Measurements from ENCODE around the gene WFDC8.

Gene WFDC8

DNA sequence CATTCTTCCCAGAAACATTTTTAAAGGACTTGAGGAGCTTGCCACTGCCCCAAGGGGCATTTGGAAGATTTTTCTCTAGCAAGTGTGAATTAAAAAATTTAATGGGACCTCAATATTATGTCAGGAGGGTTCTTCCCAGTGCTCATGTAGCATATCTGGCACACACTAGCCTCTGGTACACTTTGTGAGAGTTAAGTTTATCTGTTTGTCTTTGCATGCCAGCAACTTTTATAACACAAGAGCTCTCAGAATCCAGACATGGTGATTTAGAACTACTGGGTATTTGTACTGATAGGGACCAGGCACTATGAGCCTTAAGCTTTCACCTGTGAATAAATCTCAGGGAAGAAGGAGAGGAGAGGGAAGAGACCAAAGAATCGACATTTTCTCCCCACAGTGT, 76.5 kb downstream of the WFDC8 start:
- ChIA-PET POLR2A (no interaction called here), CTCF (interaction anchor here (1.8 kb wide), 1 partner anchor 22 kb away, joined by 4 read pairs; no protein-coding TSS in a partner anchor)
- DNase-seq, result no peak
- Histone ChIP-seq H3K27ac (ENCODE audit: insufficient read depth in 1 of 2, low read depth in 1 of 2, low read length in 2 of 2, poor library complexity in 1 of 2, severe bottlenecking in 2 of 2) (no peak overlapping the region), H3K36me3 (ENCODE audit: control insufficient read depth in 4 of 4, insufficient read depth in 4 of 4, low read length in 3 of 4) (no peaks in the 10 kb centered on the region), H3K4me1 (ENCODE audit: control extremely low read depth in 1 of 4, control insufficient read depth in 4 of 4, insufficient read depth in 4 of 4, low read length in 3 of 4) (no peaks in the 10 kb centered on the region), H3K9me3 (ENCODE audit: control extremely low read depth in 1 of 5, control insufficient read depth in 4 of 5, insufficient read depth in 2 of 5, low read depth in 1 of 5, low read length in 4 of 5) (no peaks in the 10 kb centered on the region), H3K4me3 (ENCODE audit: control insufficient read depth in 1 of 7, extremely low read depth in 1 of 7, insufficient read depth in 4 of 7, low read depth in 2 of 7, low read length in 6 of 7) (no peak overlapping the region), H3K27me3 (replicated peaks in 2 of 5; ENCODE audit: control insufficient read depth in 4 of 5, insufficient read depth in 5 of 5, low read length in 4 of 5) (peaks cover 6 to 32% (median 7%) of the 10 kb centered on the region in 5 experiments)
- 86% methylated on average over 1 of the region's 1 CpG for WGBS (ENCODE audit: insufficient coverage)
